Lung microvascular endothelial cell (primary cell): Measurements from ENCODE around the gene SYT15. TPM values are rescaled to one million over a fixed set of nuclear protein-coding genes. Genes with fewer than 3 reads are reported as not detected.
"Not testable (repeated sequence)": the region's sequence is repeated elsewhere in the genome, so short reads cannot be mapped to it uniquely, and the experiment has no call there.

ENCODE experiments used
- DNase-seq, 2 donors: peaks; one replicate each; pipeline versions ENCODE4 v3.0.0 to v3.0.0-alpha.2; 2010; ENCODE audit warnings: low read depth in 2 of 2
- total RNA-seq: library from RNA; depleted of rRNA; stranded (reverse); fragments of >200 nt; gene quantifications from 2 replicates; pipeline ENCODE4 v1.2.1, GENCODE V29; 2014

SYT15 gene
- total RNA-seq, 1 donor from 2014 or later, result 0.79 TPM

- DNase-seq, result no peak
Measured at GRCh38 chr10:46556515-46557318, 22.2 kb upstream of the SYT15 start, which contains the start of gene GPRIN2. Gene GPRIN2, minus strand, starts transcription at chr10:46556658. Its CDS starts 5,922 bp downstream, at chr10:46550736.

GRCh38 chr10:46557319-46558121, 21.4 kb upstream of the SYT15 start:
- no peak for DNase-seq

- no peak for DNase-seq
Measured at GRCh38 chr10:46558122-46558391, 20.9 kb upstream of the SYT15 start.

GRCh38 chr10:46558392-46559185, 20.3 kb upstream of the SYT15 start:
- no peak for DNase-seq

DNA sequence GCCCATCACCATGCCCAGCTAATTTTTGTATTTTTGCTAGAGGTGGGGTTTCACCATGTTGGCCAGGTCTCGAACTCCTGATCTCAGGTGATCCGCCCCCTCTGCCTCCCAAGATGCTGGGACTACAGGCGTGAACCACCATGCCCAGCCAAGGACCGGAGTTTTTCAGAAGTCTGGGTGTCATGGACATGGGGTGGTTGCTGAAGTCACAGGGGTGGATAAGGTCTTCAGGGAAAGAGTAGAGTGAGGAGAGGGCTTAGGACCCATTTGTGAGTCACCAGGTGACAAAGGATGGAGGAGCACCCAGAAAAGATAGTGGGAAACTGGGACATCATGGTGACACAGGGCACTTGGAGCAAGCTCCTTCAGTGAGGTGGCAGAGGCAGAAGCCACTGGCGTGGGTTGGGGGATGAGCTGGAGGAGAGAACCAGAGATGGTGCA, 19.7 kb upstream of the SYT15 start:
- DNase-seq, result no peak

GRCh38 chr10:46560381-46560780, 18.5 kb upstream of the SYT15 start:
- no peak for DNase-seq

DNA sequence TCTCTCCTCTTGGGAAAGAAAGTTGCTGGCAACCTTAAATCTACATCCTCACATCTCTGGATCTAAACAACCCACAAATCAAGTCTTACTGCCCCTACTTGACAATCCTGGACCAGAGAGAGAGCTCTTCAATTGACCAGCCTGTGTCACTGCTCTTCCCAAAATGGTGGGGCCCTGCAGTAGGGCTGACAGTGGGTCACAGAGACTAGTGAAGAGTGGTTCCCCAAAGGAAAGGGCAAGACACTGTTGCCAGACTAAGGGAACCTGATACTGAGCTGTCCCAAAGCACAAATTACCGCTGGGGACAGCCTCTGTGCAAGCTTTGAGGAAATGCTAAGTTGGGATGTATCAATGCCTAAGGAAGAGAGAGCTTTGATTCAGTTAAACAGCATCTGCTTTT, 18.0 kb upstream of the SYT15 start:
- DNase-seq, result no peak

GRCh38 chr10:46565591-46566332, 13.2 kb upstream of the SYT15 start:
- peak; percentile 73 to 78 for DNase-seq

DNA sequence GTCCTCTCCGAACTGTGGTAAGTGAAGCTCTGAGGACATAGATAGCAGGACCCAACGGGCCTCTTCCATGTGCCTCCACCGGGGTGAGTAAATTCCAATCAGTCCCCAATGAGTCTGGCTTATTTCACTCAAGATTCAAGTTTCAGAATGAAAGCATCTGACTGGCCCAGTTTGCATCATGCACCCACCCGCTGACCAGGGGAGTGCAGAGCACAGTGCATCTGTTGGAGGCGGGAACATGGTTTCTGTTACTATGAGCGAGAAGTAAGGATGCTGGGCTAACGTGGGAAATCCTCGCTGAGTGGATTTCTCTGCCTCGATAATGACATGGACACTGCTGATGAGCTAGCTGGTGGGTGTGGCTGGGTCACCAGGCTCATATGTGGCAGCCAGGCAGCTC, 11.8 kb upstream of the SYT15 start:
- DNase-seq, result not testable (repeated sequence)

- not testable (repeated sequence) for DNase-seq
Measured at GRCh38 chr10:46570655-46571054, 8.3 kb upstream of the SYT15 start.

DNA sequence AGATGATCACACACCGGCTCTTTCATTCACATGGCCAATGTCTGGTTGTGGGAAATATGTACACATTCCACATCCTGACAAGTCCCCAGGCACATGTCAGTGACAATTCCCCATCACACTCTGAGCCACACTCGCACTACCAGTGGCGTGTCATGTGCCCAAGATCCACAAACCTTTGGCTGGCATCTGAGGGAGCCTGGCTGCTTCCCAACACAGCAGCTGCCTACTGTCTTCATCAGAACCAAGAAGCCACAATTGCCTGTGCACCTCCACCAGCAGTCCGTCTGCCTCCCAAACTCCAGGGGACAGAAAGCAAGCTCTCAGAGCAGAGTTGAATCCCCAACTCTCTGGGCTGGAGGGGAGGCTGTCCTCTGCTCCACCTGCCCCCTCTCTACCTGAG, 6.2 kb upstream of the SYT15 start:
- DNase-seq, result not testable (repeated sequence)

DNA sequence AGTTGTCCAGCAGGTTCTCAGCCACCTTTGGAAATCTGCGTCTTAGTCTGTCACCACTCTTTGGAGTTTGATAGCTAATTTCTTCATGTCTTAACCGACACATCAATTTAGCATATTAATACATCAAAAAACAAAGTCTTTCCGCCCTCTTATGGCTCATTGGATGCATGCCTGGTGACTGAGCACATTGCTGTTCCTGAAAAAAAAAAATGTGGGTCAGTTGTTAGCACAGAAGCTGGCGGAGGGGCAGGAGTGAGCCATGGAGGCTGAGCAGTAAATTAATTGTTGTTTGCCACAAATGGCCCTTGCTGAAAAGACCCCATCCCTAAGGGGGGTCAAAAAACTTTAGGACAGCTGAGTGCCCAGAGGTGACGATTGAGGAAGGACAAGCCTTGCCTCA, 5.6 kb upstream of the SYT15 start:
- peak in 1 of 2 donors; percentile 43 for DNase-seq

DNA sequence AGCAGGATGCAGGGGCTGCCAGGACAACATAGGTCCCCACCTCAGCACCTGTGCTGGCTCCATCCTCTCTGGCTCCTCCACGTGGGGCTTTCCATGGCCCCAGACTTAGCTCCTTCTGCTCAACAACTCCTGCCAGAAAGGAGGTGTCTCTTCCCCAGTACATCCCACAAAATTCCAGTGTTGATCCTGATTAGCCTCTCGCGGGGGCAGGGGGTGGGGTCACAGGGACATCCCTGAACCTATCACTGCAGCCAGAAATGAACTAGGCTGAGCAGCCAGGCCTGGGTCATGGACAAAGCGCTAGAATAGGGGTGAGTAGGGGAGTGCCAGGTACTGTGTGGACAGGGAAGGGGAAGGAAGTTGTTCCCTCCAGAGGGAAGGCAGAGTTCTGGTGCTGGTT, 5.0 kb upstream of the SYT15 start:
- not testable (repeated sequence) for DNase-seq

- not testable (repeated sequence) for DNase-seq
Measured at GRCh38 chr10:46577624-46578473, 1.1 kb upstream of the SYT15 start.

GRCh38 chr10:46579378-46579777, 450 bp downstream of the SYT15 start:
- DNase-seq, result not testable (repeated sequence)

GRCh38 chr10:46581997-46582396, 3.1 kb downstream of the SYT15 start:
- DNase-seq, result not testable (repeated sequence)

DNA sequence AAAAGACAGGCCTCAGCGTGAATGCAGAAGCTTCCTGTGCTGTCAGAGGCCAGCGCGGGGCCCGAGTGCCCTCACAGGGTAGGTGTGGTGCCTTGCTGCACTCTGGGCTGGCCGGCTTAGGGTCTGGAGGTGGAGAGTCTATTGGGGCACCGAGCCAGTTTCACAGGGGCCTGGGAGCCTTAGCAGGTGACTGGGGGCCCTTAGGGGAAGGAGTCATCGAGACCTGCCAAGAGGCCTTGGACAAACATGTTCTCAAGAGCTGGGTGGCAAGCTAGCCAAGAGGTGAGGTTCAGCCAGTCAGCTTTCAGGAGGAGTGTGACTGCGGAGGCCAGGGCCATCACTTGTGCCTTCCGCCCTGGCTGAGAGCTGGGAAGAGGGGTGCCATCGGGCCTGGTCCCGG, 3.6 kb downstream of the SYT15 start:
- not testable (repeated sequence) for DNase-seq

GRCh38 chr10:46584196-46584595, 5.3 kb downstream of the SYT15 start:
- DNase-seq, result not testable (repeated sequence)

DNA sequence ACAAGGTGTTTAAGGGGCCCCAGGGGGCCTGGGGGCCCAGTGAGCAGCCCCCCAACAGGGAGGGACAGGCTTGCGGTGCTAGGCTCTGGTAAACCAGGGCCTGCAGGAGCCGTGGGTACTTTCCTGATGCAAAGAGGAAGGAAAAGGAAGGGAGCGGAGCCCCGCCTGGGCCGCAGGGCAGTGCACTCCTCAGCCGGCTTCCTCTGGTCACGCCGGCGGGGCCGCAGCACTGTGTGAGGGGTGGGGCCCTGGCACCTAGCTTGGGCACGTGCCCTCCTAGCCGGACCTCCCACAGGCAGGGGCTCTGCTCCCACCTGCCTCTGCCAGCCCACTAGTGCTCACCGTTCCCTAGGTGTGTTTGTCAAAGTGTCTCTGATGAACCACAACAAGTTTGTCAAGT, 6.3 kb downstream of the SYT15 start:
- not testable (repeated sequence) for DNase-seq

GRCh38 chr10:46587546-46587945, 8.6 kb downstream of the SYT15 start:
- not testable (repeated sequence) for DNase-seq
